VCaP (cell line): ENCODE measurements around the gene TNFRSF18.

Experiments
- H3K27ac ChIP-seq: fragments of 450-650 bp; 2 replicates; pipeline ENCODE4 v1.5.1; 2017
- CTCF ChIP-seq: fragments of 450-650 bp; conservative IDR thresholded peaks from 2 replicates; pipeline ENCODE4 v1.5.1; 2017; ENCODE audit warnings: mild to moderate bottlenecking, moderate library complexity

The TNFRSF18 gene

GRCh38 chr1:1237874-1238701 lies 31.7 kb upstream of the TNFRSF18 start:
- no peak for TF ChIP-seq CTCF
- peak overlapping the region; percentile 61 for H3K27ac ChIP-seq

GRCh38 chr1:1236945-1237873 lies 30.8 kb upstream of the TNFRSF18 start:
- peak overlapping the region; percentile 61 for H3K27ac ChIP-seq
- TF ChIP-seq CTCF = no peak

- no peak for TF ChIP-seq CTCF
- peak overlapping the region; percentile 61 for H3K27ac ChIP-seq
Observed at GRCh38 chr1:1236176-1236763, 29.9 kb upstream of the TNFRSF18 start.

- peak overlapping the region; percentile 61; the same call in 1 of the 2 replicates for H3K27ac ChIP-seq
- TF ChIP-seq CTCF = no peak
Observed at GRCh38 chr1:1235016-1235744, 28.8 kb upstream of the TNFRSF18 start.

- H3K27ac ChIP-seq = peak overlapping the region; percentile 14; the same call in 1 of the 2 replicates
- no peak for TF ChIP-seq CTCF
Observed at GRCh38 chr1:1234180-1234808, 27.9 kb upstream of the TNFRSF18 start.

- no peak for TF ChIP-seq CTCF
Observed at GRCh38 chr1:1233567-1233892, 27.1 kb upstream of the TNFRSF18 start.

More at GRCh38 chr1:1233567-1233892, 27.1 kb upstream of the TNFRSF18 start:
- H3K27ac ChIP-seq = peak overlapping the region; percentile 14; the same call in 1 of the 2 replicates
